CD14-positive monocyte (primary cell): ENCODE data around the gene CTNNA3. TPM values are rescaled to one million over a fixed set of nuclear protein-coding genes. Genes with fewer than 3 reads are reported as not detected.

Experiments
- DNase-seq, 3 donors: peaks; one replicate each; pipeline ENCODE4 v3.0.0-alpha.2; 2011 to 2022
- H2AFZ ChIP-seq: 2 replicates; pipeline ENCODE4 v1.6.0; 2012; ENCODE audit warnings: mild to moderate bottlenecking, low read depth, low read length, inconsistent platforms; ENCODE audit not compliant: insufficient read depth, poor library complexity, severe bottlenecking
- H3K27ac ChIP-seq, 2 donors: 1 replicate in 1 of 2; 2 replicates in 1 of 2; pipeline ENCODE4 v1.5.1; 2012 to 2013; ENCODE audit warnings: low read length in 2 of 2, control low read depth in 1 of 2, inconsistent platforms in 1 of 2, low read depth in 1 of 2, mild to moderate bottlenecking in 1 of 2
- H3K27me3 ChIP-seq, 2 donors: one replicate each; pipeline versions ENCODE4 v1.6.0 to v1.6.1; 2011 to 2013; ENCODE audit warnings: low read length in 2 of 2; ENCODE audit not compliant: control insufficient read depth in 2 of 2, insufficient read depth in 2 of 2
- H3K36me3 ChIP-seq, 2 donors: replicated peaks in 1 of 2; 1 replicate in 1 of 2; 2 replicates in 1 of 2; pipeline versions ENCODE4 v1.5.1 to v1.6.1; 2012 to 2013; ENCODE audit warnings: low read length in 2 of 2, control low read depth in 1 of 2, inconsistent platforms in 1 of 2, mild to moderate bottlenecking in 1 of 2; ENCODE audit not compliant: insufficient read depth in 2 of 2, control insufficient read depth in 1 of 2
- H3K4me1 ChIP-seq, 2 donors: 1 replicate in 1 of 2; 2 replicates in 1 of 2; pipeline versions ENCODE4 v1.5.1 to v1.6.1; 2012 to 2013; ENCODE audit warnings: low read length in 2 of 2, control low read depth in 1 of 2, inconsistent platforms in 1 of 2, mild to moderate bottlenecking in 1 of 2, moderate library complexity in 1 of 2; ENCODE audit not compliant: insufficient read depth in 2 of 2, control insufficient read depth in 1 of 2
- H3K4me2 ChIP-seq: replicated peaks from 2 replicates; pipeline ENCODE3; 2012; ENCODE audit warnings: low read length, moderate library complexity, mild to moderate bottlenecking; ENCODE audit not compliant: poor library complexity, severe bottlenecking; ENCODE audit errors: extremely low read depth
- H3K4me3 ChIP-seq, 3 experiments: fragments of 200-600 bp in 1 of 3; sonication (generic) in 1 of 3; replicated peaks in 1 of 3; 1 replicate in 2 of 3; 2 replicates in 1 of 3; pipeline ENCODE4 v1.5.1; 2011 to 2013; ENCODE audit warnings: low read length in 3 of 3, mild to moderate bottlenecking in 3 of 3, control low read depth in 2 of 3, low read depth in 2 of 3, inconsistent platforms in 1 of 3, moderate library complexity in 1 of 3
- H3K79me2 ChIP-seq: 2 replicates; pipeline ENCODE4 v1.6.0; 2012; ENCODE audit warnings: mild to moderate bottlenecking, control low read depth, inconsistent platforms, low read length, moderate library complexity; ENCODE audit not compliant: insufficient read depth
- H3K9ac ChIP-seq: 2 replicates; pipeline ENCODE4 v1.6.0; 2017; ENCODE audit warnings: low read length, mild to moderate bottlenecking; ENCODE audit not compliant: insufficient read depth, poor library complexity, severe bottlenecking
- H3K9me3 ChIP-seq, 2 donors: replicated peaks in 1 of 2; 1 replicate in 1 of 2; 2 replicates in 1 of 2; pipeline versions ENCODE4 v1.5.1 to v1.6.1; 2012 to 2013; ENCODE audit warnings: low read length in 2 of 2, control low read depth in 1 of 2; ENCODE audit not compliant: control insufficient read depth in 1 of 2, insufficient read depth in 1 of 2
- H4K20me1 ChIP-seq: 2 replicates; pipeline ENCODE4 v1.6.0; 2012; ENCODE audit warnings: mild to moderate bottlenecking, low read length, control low read depth, moderate library complexity; ENCODE audit not compliant: insufficient read depth
- H3K27ac Mint-ChIP-seq, 7 donors: one replicate each; pipeline ENCODE4 v1.8.0; 2020; ENCODE audit warnings: mild to moderate bottlenecking in 7 of 7, mixed read lengths in 7 of 7, moderate library complexity in 6 of 7, inconsistent platforms in 2 of 7
- H3K27me3 Mint-ChIP-seq, 3 donors: one replicate each; pipeline ENCODE4 v1.8.0; 2021 to 2022; ENCODE audit warnings: low read depth in 3 of 3, mild to moderate bottlenecking in 3 of 3, mixed read lengths in 3 of 3, moderate library complexity in 3 of 3, inconsistent platforms in 1 of 3
- H3K36me3 Mint-ChIP-seq, 2 donors: one replicate each; pipeline ENCODE4 v1.8.0; 2020; ENCODE audit warnings: mixed read lengths in 2 of 2, inconsistent platforms in 1 of 2, mild to moderate bottlenecking in 1 of 2
- H3K4me1 Mint-ChIP-seq: one replicate; pipeline ENCODE4 v1.8.0; 2020; ENCODE audit warnings: mild to moderate bottlenecking, mixed read lengths
- H3K4me3 Mint-ChIP-seq, 2 donors: one replicate each; pipeline ENCODE4 v1.8.0; 2020; ENCODE audit warnings: mild to moderate bottlenecking in 2 of 2, mixed read lengths in 2 of 2, moderate library complexity in 1 of 2
- H3K9me3 Mint-ChIP-seq, 7 donors: one replicate each; pipeline ENCODE4 v1.8.0; 2020 to 2022; ENCODE audit warnings: mixed read lengths in 7 of 7, mild to moderate bottlenecking in 6 of 7, moderate library complexity in 6 of 7, inconsistent platforms in 2 of 7
- CTCF ChIP-seq: fragments of 200-600 bp; IDR thresholded peaks from one replicate; pipeline ENCODE4 v1.8.0; 2022; ENCODE audit warnings: antibody characterized with exemption, mild to moderate bottlenecking
- whole genome bisulfite sequencing: methylation state at CpG from one replicate; pipeline ENCODE4 v1.1.5; 2013; ENCODE audit warnings: missing lambda C conversion rate; ENCODE audit not compliant: insufficient coverage; 5-methylcytosine and 5-hydroxymethylcytosine counted together
- intact Hi-C, 2 donors: fragments of 100-400 bp; cut with micrococcal nuclease; formaldehyde crosslinking; loops; one replicate each; pipeline versions ENCODE4 v1.15.0 to v1.15.1; 2023
- polyA plus RNA-seq, 3 donors: library from polyadenylated mRNA; depleted of rRNA in 1 of 3; unstranded in 2 of 3; stranded (reverse) in 1 of 3; fragments of 300-500 nt in 2 of 3; fragments of >200 nt in 1 of 3; fragmentation: Illumina TruSeq in 2 of 3; gene quantifications; 1 replicate in 2 of 3; 2 replicates in 1 of 3; pipeline ENCODE4 v1.2.3, GENCODE V29; 2012 to 2021

CTNNA3 gene
- polyA plus RNA-seq, 3 donors: not detected

GRCh38 chr10:66941491-66941890, 754.5 kb downstream of the CTNNA3 start:
- Histone ChIP-seq H3K79me2 (no peaks in the 10 kb centered on the region), H3K36me3 (no peaks in the 10 kb centered on the region), H3K27ac (no peak overlapping the region), H4K20me1 (no peaks in the 10 kb centered on the region), H3K9me3 (no peaks in the 10 kb centered on the region), H3K27me3 (no peaks in the 10 kb centered on the region), H2AFZ (no peak overlapping the region), H3K4me2 (no peak overlapping the region), H3K4me1 (no peaks in the 10 kb centered on the region), H3K9ac (no peak overlapping the region), H3K4me3 (no peak overlapping the region)
- no peaks in the 10 kb centered on the region for H3K36me3 Mint-ChIP-seq
- H3K4me1 Mint-ChIP-seq: no peaks in the 10 kb centered on the region
- no peak overlapping the region for H3K27ac Mint-ChIP-seq
- H3K4me3 Mint-ChIP-seq: no peak overlapping the region
- peaks cover 0 to 2% (median 2%) of the 10 kb centered on the region in 3 donors for H3K27me3 Mint-ChIP-seq
- no CpG with 5 or more reads among the region's 5 CpGs for WGBS
- H3K9me3 Mint-ChIP-seq: peaks cover 0 to 2% (median 0%) of the 10 kb centered on the region in 7 donors
- no peak for DNase-seq
- TF ChIP-seq CTCF: no peak
- intact Hi-C loops: no loop called here

GRCh38 chr10:66940965-66941364, 755.0 kb downstream of the CTNNA3 start:
- H3K27ac Mint-ChIP-seq: no peak overlapping the region
- Histone ChIP-seq H4K20me1 (no peaks in the 10 kb centered on the region), H3K36me3 (no peaks in the 10 kb centered on the region), H3K4me2 (no peak overlapping the region), H2AFZ (no peak overlapping the region), H3K27me3 (no peaks in the 10 kb centered on the region), H3K27ac (no peak overlapping the region), H3K79me2 (no peaks in the 10 kb centered on the region), H3K9ac (no peak overlapping the region), H3K4me1 (no peaks in the 10 kb centered on the region), H3K9me3 (no peaks in the 10 kb centered on the region), H3K4me3 (no peak overlapping the region)
- H3K27me3 Mint-ChIP-seq: peaks cover 0 to 2% (median 0%) of the 10 kb centered on the region in 3 donors
- TF ChIP-seq CTCF: no peak
- no peak overlapping the region for H3K4me3 Mint-ChIP-seq
- DNase-seq: no peak
- H3K9me3 Mint-ChIP-seq: peaks cover 0 to 2% (median 0%) of the 10 kb centered on the region in 7 donors
- H3K36me3 Mint-ChIP-seq: no peaks in the 10 kb centered on the region
- no CpG with 5 or more reads among the region's 3 CpGs for WGBS
- H3K4me1 Mint-ChIP-seq: no peaks in the 10 kb centered on the region
- intact Hi-C loops: no loop called here
